GM21737 (cell line): ENCODE data around the gene LAMB1.
"Not testable (repeated sequence)": the region's sequence is repeated elsewhere in the genome, so short reads cannot be mapped to it uniquely, and the experiment has no call there.

Experiments
- ATAC-seq: cut with Tn5 transposase; IDR thresholded peaks from one replicate; pipeline ENCODE4 v1.9.1; 2021; ENCODE audit warnings: mild to moderate bottlenecking, moderate library complexity; ENCODE audit not compliant: unreplicated experiment

LAMB1 gene

GRCh38 chr7:108002726-108003598 lies at the start of gene LAMB1:
TSS of gene LAMB1 (minus strand) at chr7:108003161. CDS start at chr7:108002885, 276 bp downstream.
- ATAC-seq = no peak

- no peak for ATAC-seq
Measured at GRCh38 chr7:108051454-108051853, 48.5 kb upstream of the LAMB1 start.

GRCh38 chr7:108049962-108050361 lies 47.0 kb upstream of the LAMB1 start:
- ATAC-seq = no peak

GRCh38 chr7:108048422-108048821 lies 45.5 kb upstream of the LAMB1 start:
- ATAC-seq = no peak

- ATAC-seq = no peak
Measured at GRCh38 chr7:108046952-108047506, 44.1 kb upstream of the LAMB1 start.

GRCh38 chr7:108045669-108046068 lies 42.7 kb upstream of the LAMB1 start:
- ATAC-seq = no peak

GRCh38 chr7:108045154-108045553 lies 42.2 kb upstream of the LAMB1 start:
- no peak for ATAC-seq

GRCh38 chr7:108044345-108044744 lies 41.4 kb upstream of the LAMB1 start:
- no peak for ATAC-seq

- ATAC-seq = no peak
Measured at GRCh38 chr7:108038986-108039385, 36.0 kb upstream of the LAMB1 start.

- ATAC-seq = no peak
Measured at GRCh38 chr7:108037741-108038140, 34.8 kb upstream of the LAMB1 start.

GRCh38 chr7:108037140-108037539 lies 34.2 kb upstream of the LAMB1 start:
- ATAC-seq = no peak

GRCh38 chr7:108034586-108034985 lies 31.6 kb upstream of the LAMB1 start:
- ATAC-seq = no peak

GRCh38 chr7:108033776-108034497 lies 31.0 kb upstream of the LAMB1 start:
- ATAC-seq = no peak

GRCh38 chr7:108033309-108033708 lies 30.3 kb upstream of the LAMB1 start:
- not testable (repeated sequence) for ATAC-seq

- ATAC-seq = no peak
Measured at GRCh38 chr7:108030516-108030915, 27.6 kb upstream of the LAMB1 start.

GRCh38 chr7:108029034-108029433 lies 26.1 kb upstream of the LAMB1 start:
- ATAC-seq = no peak

GRCh38 chr7:108028111-108028510 lies 25.1 kb upstream of the LAMB1 start:
- no peak for ATAC-seq

- ATAC-seq = no peak
Measured at GRCh38 chr7:108027239-108027638, 24.3 kb upstream of the LAMB1 start.

- ATAC-seq = no peak
Measured at GRCh38 chr7:108026647-108027046, 23.7 kb upstream of the LAMB1 start.

- ATAC-seq = no peak
Measured at GRCh38 chr7:108026116-108026515, 23.2 kb upstream of the LAMB1 start.

- no peak for ATAC-seq
Measured at GRCh38 chr7:108024538-108024937, 21.6 kb upstream of the LAMB1 start.

GRCh38 chr7:108020585-108020984 lies 17.6 kb upstream of the LAMB1 start:
- ATAC-seq = no peak
